Right atrium auricular region (tissue), 2 donors: ENCODE measurements around the gene BMAL2. TPM values are rescaled to one million over a fixed set of nuclear protein-coding genes. Genes with fewer than 3 reads are reported as not detected.

Experiments
- DNase-seq: peaks from one replicate; pipeline ENCODE4 v3.0.0-alpha.2; 2019; ENCODE audit warnings: low spot score
- H3K27ac ChIP-seq, 2 donors: fragments of 200-600 bp; sonication (generic); 1 replicate in 1 of 2; 2 replicates in 1 of 2; pipeline ENCODE4 v1.5.1; 2016 to 2019
- H3K27me3 ChIP-seq, 2 donors: fragments of 200-600 bp; sonication (generic); one replicate each; pipeline versions ENCODE4 v1.5.1 to v1.6.0; 2017 to 2019
- H3K36me3 ChIP-seq: fragments of 200-600 bp; sonication (generic); one replicate; pipeline ENCODE4 v1.5.1; 2016
- H3K4me1 ChIP-seq, 2 donors: fragments of 200-600 bp; sonication (generic); one replicate each; pipeline versions ENCODE4 v1.5.1 to v1.6.0; 2017 to 2019
- H3K4me3 ChIP-seq, 2 donors: fragments of 200-600 bp; sonication (generic); 1 replicate in 1 of 2; 2 replicates in 1 of 2; pipeline ENCODE4 v1.5.1; 2017 to 2019; ENCODE audit warnings: mild to moderate bottlenecking in 1 of 2, moderate library complexity in 1 of 2
- H3K9me3 ChIP-seq, 2 donors: fragments of 200-600 bp; sonication (generic); one replicate each; pipeline ENCODE4 v1.5.1; 2019
- CTCF ChIP-seq, 2 donors: fragments of 200-600 bp; sonication (generic); IDR thresholded peaks; one replicate each; pipeline ENCODE4 v1.5.1; 2019; ENCODE audit warnings: antibody characterized with exemption in 2 of 2
- total RNA-seq, 2 donors: library from RNA; depleted of rRNA; stranded (reverse); fragments of >200 nt; gene quantifications; one replicate each; pipeline ENCODE4 v1.1.0, GENCODE V29; 2016

Gene BMAL2
- total RNA-seq, 2 donors from 2014 or later = 0.56 to 1.6 TPM

GRCh38 chr12:27345376-27345775 lies 12.7 kb downstream of the BMAL2 start:
- H3K9me3 ChIP-seq = no peaks in the 10 kb centered on the region
- TF ChIP-seq CTCF (IDR thresholded peaks at IDR 0.05) = no peak
- H3K4me1 ChIP-seq = no peaks in the 10 kb centered on the region
- DNase-seq = no peak
- no peak overlapping the region for H3K4me3 ChIP-seq
- H3K27me3 ChIP-seq = no peaks in the 10 kb centered on the region
- H3K27ac ChIP-seq = no peak overlapping the region
- H3K36me3 ChIP-seq = no peaks in the 10 kb centered on the region

- no peak for TF ChIP-seq CTCF (IDR thresholded peaks at IDR 0.05)
- no peak for DNase-seq
Measured at GRCh38 chr12:27347779-27348178, 15.1 kb downstream of the BMAL2 start.

GRCh38 chr12:27351476-27351875 lies 18.8 kb downstream of the BMAL2 start:
- no peak overlapping the region for H3K27ac ChIP-seq
- H3K4me3 ChIP-seq = no peak overlapping the region
- H3K36me3 ChIP-seq = no peaks in the 10 kb centered on the region
- no peaks in the 10 kb centered on the region for H3K4me1 ChIP-seq
- no peak for TF ChIP-seq CTCF (IDR thresholded peaks at IDR 0.05)
- DNase-seq = no peak
- no peaks in the 10 kb centered on the region for H3K9me3 ChIP-seq
- no peaks in the 10 kb centered on the region for H3K27me3 ChIP-seq

More at GRCh38 chr12:27347779-27348178, 15.1 kb downstream of the BMAL2 start:
- no peaks in the 10 kb centered on the region for H3K4me1 ChIP-seq
- no peak overlapping the region for H3K4me3 ChIP-seq
- no peaks in the 10 kb centered on the region for H3K27me3 ChIP-seq
- no peaks in the 10 kb centered on the region for H3K9me3 ChIP-seq
- no peak overlapping the region for H3K27ac ChIP-seq
- no peaks in the 10 kb centered on the region for H3K36me3 ChIP-seq

GRCh38 chr12:27355486-27355885 lies 22.9 kb downstream of the BMAL2 start:
- Histone ChIP-seq H3K27ac (no peak overlapping the region), H3K27me3 (no peaks in the 10 kb centered on the region), H3K4me1 (no peaks in the 10 kb centered on the region), H3K4me3 (no peak overlapping the region), H3K36me3 (no peaks in the 10 kb centered on the region), H3K9me3 (no peaks in the 10 kb centered on the region)
- no peak for DNase-seq
- no peak for TF ChIP-seq CTCF (IDR thresholded peaks at IDR 0.05)

GRCh38 chr12:27355979-27356378 lies 23.3 kb downstream of the BMAL2 start:
- H3K27me3 ChIP-seq = no peaks in the 10 kb centered on the region
- H3K27ac ChIP-seq = no peak overlapping the region
- H3K4me3 ChIP-seq = no peak overlapping the region
- H3K9me3 ChIP-seq = no peaks in the 10 kb centered on the region
- no peak for DNase-seq
- TF ChIP-seq CTCF (IDR thresholded peaks at IDR 0.05) = no peak
- H3K4me1 ChIP-seq = no peaks in the 10 kb centered on the region
- H3K36me3 ChIP-seq = no peaks in the 10 kb centered on the region

GRCh38 chr12:27359578-27360340 lies 27.1 kb downstream of the BMAL2 start:
- Histone ChIP-seq H3K4me1 (no peaks in the 10 kb centered on the region), H3K36me3 (no peaks in the 10 kb centered on the region), H3K27ac (no peak overlapping the region), H3K9me3 (no peaks in the 10 kb centered on the region), H3K4me3 (no peak overlapping the region), H3K27me3 (no peaks in the 10 kb centered on the region)
- DNase-seq = no peak
- TF ChIP-seq CTCF (IDR thresholded peaks at IDR 0.05) = no peak
